IMR-90 (cell line): ENCODE measurements around the gene TNN. TPM values are rescaled to one million over a fixed set of nuclear protein-coding genes. Genes with fewer than 3 reads are reported as not detected.

Experiments
- ATAC-seq: fragments of 200-7000 bp; cut with Tn5 transposase; 2 replicates; pipeline ENCODE4 v1.9.1; 2020; ENCODE audit warnings: low read depth, mild to moderate bottlenecking, moderate library complexity
- BruUV-seq: library from RNA; stranded (reverse); fragments of 400-500 nt; replicated peaks from 2 replicates; lab custom pipeline; 2021; lab: Mats Ljungman, UMichigan
- CTCF ChIA-PET: fragments of 300-600 bp; formaldehyde crosslinking; extraction: SDS; loops from one replicate; lab custom pipeline; 2021; ENCODE audit warnings: antibody characterized with exemption; lab: Yijun Ruan, JAX
- POLR2A ChIA-PET: fragments of 300-600 bp; sonication (Branson Sonifier 250); formaldehyde crosslinking; loops from one replicate; lab custom pipeline; 2022; ENCODE audit warnings: antibody characterized with exemption; ENCODE audit not compliant: unreplicated experiment; lab: Charles Lee
- DNase-seq: peaks from one replicate; pipeline ENCODE4 v3.0.0; 2013
- H2AFZ ChIP-seq: replicated peaks from 2 replicates; pipeline ENCODE3; 2013; ENCODE audit warnings: low read length, mild to moderate bottlenecking; ENCODE audit not compliant: poor library complexity
- H2AK5ac ChIP-seq: 2 replicates; pipeline ENCODE4 v1.6.1; 2013; ENCODE audit warnings: low read depth, low read length, inconsistent platforms
- H2AK9ac ChIP-seq: replicated peaks from 2 replicates; pipeline ENCODE3; 2013; ENCODE audit warnings: mild to moderate bottlenecking, low read depth, low read length, moderate library complexity; ENCODE audit not compliant: poor library complexity
- H2BK120ac ChIP-seq: 2 replicates; pipeline ENCODE4 v1.6.1; 2013; ENCODE audit warnings: low read depth, low read length, inconsistent platforms
- H2BK15ac ChIP-seq: 3 replicates; pipeline ENCODE4 v1.6.1; 2013; ENCODE audit warnings: low read depth, low read length, inconsistent platforms
- H2BK20ac ChIP-seq: 2 replicates; pipeline ENCODE4 v1.6.1; 2013; ENCODE audit warnings: low read depth, mild to moderate bottlenecking, inconsistent platforms, low read length, moderate library complexity
- H2BK5ac ChIP-seq: 2 replicates; pipeline ENCODE4 v1.6.1; 2013; ENCODE audit warnings: mild to moderate bottlenecking, low read depth, low read length, inconsistent platforms; ENCODE audit not compliant: poor library complexity, severe bottlenecking
- H3K14ac ChIP-seq: replicated peaks from 2 replicates; pipeline ENCODE4 v1.6.1; 2013; ENCODE audit warnings: low read depth, low read length, inconsistent platforms
- H3K18ac ChIP-seq: 2 replicates; pipeline ENCODE4 v1.6.1; 2013; ENCODE audit warnings: low read depth, low read length, control low read depth
- H3K23ac ChIP-seq: 2 replicates; pipeline ENCODE4 v1.6.1; 2013; ENCODE audit warnings: low read depth, low read length, inconsistent platforms
- H3K27ac ChIP-seq: 2 replicates; pipeline ENCODE4 v1.5.1; 2013; ENCODE audit warnings: mild to moderate bottlenecking, control low read depth, low read length; ENCODE audit not compliant: insufficient read depth
- H3K27me3 ChIP-seq: 2 replicates; pipeline ENCODE4 v1.6.1; 2013; ENCODE audit warnings: low read length; ENCODE audit not compliant: control insufficient read depth, insufficient read depth
- H3K36me3 ChIP-seq: 2 replicates; pipeline ENCODE4 v1.6.1; 2013; ENCODE audit warnings: low read length, mixed read lengths; ENCODE audit not compliant: control insufficient read depth, insufficient read depth
- H3K4ac ChIP-seq: 2 replicates; pipeline ENCODE4 v1.6.1; 2013; ENCODE audit warnings: low read depth, low read length, inconsistent platforms
- H3K4me1 ChIP-seq: 2 replicates; pipeline ENCODE4 v1.6.1; 2013; ENCODE audit warnings: low read length, mixed read lengths; ENCODE audit not compliant: control insufficient read depth, insufficient read depth
- H3K4me2 ChIP-seq: 2 replicates; pipeline ENCODE4 v1.6.1; 2013; ENCODE audit warnings: low read depth, mild to moderate bottlenecking, control low read depth, low read length, moderate library complexity
- H3K4me3 ChIP-seq: 2 replicates; pipeline ENCODE4 v1.5.1; 2013; ENCODE audit warnings: low read depth, mild to moderate bottlenecking, control low read depth, low read length, moderate library complexity; ENCODE audit not compliant: insufficient read depth
- H3K56ac ChIP-seq: 2 replicates; pipeline ENCODE4 v1.6.1; 2013; ENCODE audit warnings: low read length, inconsistent platforms; ENCODE audit not compliant: insufficient read depth; ENCODE audit errors: extremely low read depth
- H3K79me1 ChIP-seq, 2 experiments: 2 replicates each; pipeline ENCODE4 v1.6.1; 2013; ENCODE audit warnings: low read length in 2 of 2, inconsistent platforms in 1 of 2, low read depth in 1 of 2
- H3K9ac ChIP-seq: 2 replicates; pipeline ENCODE4 v1.6.1; 2013; ENCODE audit warnings: low read depth, low read length, control low read depth
- H3K9me1 ChIP-seq: 2 replicates; pipeline ENCODE4 v1.6.1; 2013; ENCODE audit warnings: low read length, inconsistent platforms; ENCODE audit not compliant: insufficient read depth
- H3K9me3 ChIP-seq: 2 replicates; pipeline ENCODE4 v1.6.1; 2013; ENCODE audit warnings: low read length; ENCODE audit not compliant: control insufficient read depth, insufficient read depth
- H4K20me1 ChIP-seq: 2 replicates; pipeline ENCODE4 v1.6.1; 2013; ENCODE audit warnings: low read length, inconsistent platforms; ENCODE audit not compliant: insufficient read depth
- H4K5ac ChIP-seq: 2 replicates; pipeline ENCODE4 v1.6.1; 2013; ENCODE audit warnings: mild to moderate bottlenecking, low read depth, low read length, control low read depth
- H4K8ac ChIP-seq, 2 experiments: 2 replicates each; pipeline ENCODE4 v1.6.1; 2013; ENCODE audit warnings: low read depth in 2 of 2, low read length in 2 of 2, control low read depth in 1 of 2, inconsistent platforms in 1 of 2
- H4K91ac ChIP-seq: 2 replicates; pipeline ENCODE4 v1.6.1; 2013; ENCODE audit warnings: low read depth, low read length, inconsistent platforms; ENCODE audit not compliant: insufficient read depth
- BHLHE40 ChIP-seq: fragments of 150-350 bp; IDR thresholded peaks from 2 replicates; pipeline ENCODE4 v1.6.1; 2016; ENCODE audit warnings: mild to moderate bottlenecking, low read depth, low read length
- CEBPB ChIP-seq: IDR thresholded peaks from 2 replicates; pipeline ENCODE4 v1.6.1; 2012; ENCODE audit warnings: low read depth, low read length, improper control_type of control experiment
- CHD1 ChIP-seq: IDR thresholded peaks from 2 replicates; pipeline ENCODE4 v1.6.1; 2012; ENCODE audit warnings: low read depth, low read length, improper control_type of control experiment
- FOS ChIP-seq: fragments of 150-350 bp; IDR thresholded peaks from 2 replicates; pipeline ENCODE4 v1.6.1; 2016; ENCODE audit warnings: low read depth, low read length
- MAFK ChIP-seq: IDR thresholded peaks from 2 replicates; pipeline ENCODE4 v1.6.1; 2012; ENCODE audit warnings: low read depth, low read length, improper control_type of control experiment
- MAZ ChIP-seq: IDR thresholded peaks from 2 replicates; pipeline ENCODE4 v1.6.1; 2012; ENCODE audit warnings: low read depth, mild to moderate bottlenecking, low read length, improper control_type of control experiment, moderate library complexity, borderline replicate concordance
- MXI1 ChIP-seq: IDR thresholded peaks from 2 replicates; pipeline ENCODE4 v1.6.1; 2012; ENCODE audit warnings: low read depth, mild to moderate bottlenecking, low read length, moderate library complexity, borderline replicate concordance
- NFE2L2 ChIP-seq: fragments of 150-350 bp; IDR thresholded peaks from 2 replicates; pipeline ENCODE4 v1.6.1; 2016; ENCODE audit warnings: low read depth, mild to moderate bottlenecking, low read length
- POLR2A ChIP-seq: IDR thresholded peaks from 2 replicates; pipeline ENCODE4 v1.6.1; 2012; ENCODE audit warnings: mild to moderate bottlenecking, low read depth, low read length
- RAD21 ChIP-seq: IDR thresholded peaks from 2 replicates; pipeline ENCODE4 v1.6.1; 2012; ENCODE audit warnings: low read length, improper control_type of control experiment
- RCOR1 ChIP-seq: IDR thresholded peaks from 2 replicates; pipeline ENCODE4 v1.6.1; 2012; ENCODE audit warnings: mild to moderate bottlenecking, low read length, improper control_type of control experiment; ENCODE audit not compliant: insufficient replicate concordance
- RFX5 ChIP-seq: IDR thresholded peaks from 2 replicates; pipeline ENCODE4 v1.8.0; 2012; ENCODE audit warnings: low read depth, mild to moderate bottlenecking, low read length, moderate library complexity
- SMC3 ChIP-seq: fragments of 150-350 bp; IDR thresholded peaks from 2 replicates; pipeline ENCODE4 v1.6.1; 2016; ENCODE audit warnings: low read depth, mild to moderate bottlenecking, antibody characterized with exemption, low read length, moderate library complexity
- WGBS, 2 experiments: methylation state at CpG; one replicate each; pipeline versions ENCODE4 v1.1.5 to v1.1.7; 2013; ENCODE audit warnings: missing lambda C conversion rate in 2 of 2; ENCODE audit not compliant: insufficient read length in 1 of 2; ENCODE audit errors: extremely low coverage in 2 of 2; 5-methylcytosine and 5-hydroxymethylcytosine counted together
- dilution Hi-C: fragments of 300-500 bp; cut with HindIII; formaldehyde crosslinking; loops from one replicate; pipeline ENCODE4 v1.14.3; 2018; ENCODE audit warnings: low sequenced_read_pairs; ENCODE audit not compliant: unreplicated experiment
- in situ Hi-C: fragments of 300-500 bp; cut with MboI; formaldehyde crosslinking; loops from 3 replicates; pipeline ENCODE4 v1.14.3; 2019; ENCODE audit warnings: low sequenced_read_pairs, inconsistent platforms, mixed read lengths
- intact Hi-C: fragments of 100-400 bp; cut with micrococcal nuclease; formaldehyde crosslinking; loops from 2 replicates; pipeline ENCODE4 v1.10.0; 2022
- polyA plus RNA-seq, 3 experiments: library from polyadenylated mRNA; depleted of rRNA; stranded (reverse); fragments of >200 nt; gene quantifications; 2 replicates each; pipeline ENCODE4 v1.2.3, GENCODE V29; 2012; ENCODE audit warnings: low replicate concordance in 1 of 3
- total RNA-seq: library from RNA; depleted of rRNA; stranded (reverse); fragments of >200 nt; gene quantifications from 2 replicates; pipeline ENCODE4 v1.2.3, GENCODE V29; 2012
- TF ChIP-seq, protein P1 (sequence below): fragments of 150-350 bp; IDR thresholded peaks from 2 replicates; pipeline ENCODE4 v1.6.1; 2016; ENCODE audit warnings: low read depth, mild to moderate bottlenecking, low read length, moderate library complexity, borderline replicate concordance
- TF ChIP-seq, protein P2 (sequence below): fragments of 150-350 bp; IDR thresholded peaks from 2 replicates; pipeline ENCODE4 v1.6.1; 2017; ENCODE audit warnings: mild to moderate bottlenecking, antibody characterized with exemption, low read length, low read depth
- TF ChIP-seq, protein P3 (sequence below): conservative IDR thresholded peaks from 2 replicates; pipeline ENCODE4 v1.5.1; 2012; ENCODE audit warnings: mild to moderate bottlenecking, low read depth, low read length, improper control_type of control experiment

TNN gene
- total and polyA plus RNA-seq, 2 of the 4 experiments (the other 2 are of a cell fraction), result not detected

DNA sequence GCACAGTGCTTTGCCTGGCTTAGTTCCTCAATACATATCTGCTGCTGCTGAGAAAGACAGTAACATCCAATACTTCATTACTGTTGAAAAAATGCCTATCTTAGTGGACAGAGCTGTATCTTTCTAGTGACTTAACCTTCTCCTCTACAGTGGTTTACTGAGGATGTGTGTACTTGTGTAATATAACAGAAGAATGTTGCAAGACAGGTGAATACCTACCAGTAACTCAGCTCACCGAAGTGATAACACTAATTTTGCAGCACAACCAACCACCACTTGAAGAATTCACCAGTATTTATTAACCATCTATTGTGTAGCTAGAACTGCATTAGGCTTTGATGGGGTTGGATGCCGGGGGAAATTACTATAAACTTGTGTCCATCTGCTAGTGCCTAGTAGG lies 16.6 kb upstream of the TNN start:
- no peak overlapping the region for H2AK9ac ChIP-seq
- intact Hi-C loops, result no loop called here
- no TSS peak for BruUV-seq

More for the DNA sequence above, 16.6 kb upstream of the TNN start:
- H3K9me3 ChIP-seq, result no peaks in the 10 kb centered on the region
- in situ Hi-C loops (no loop called here), dilution Hi-C loops (no loop called here)
- ATAC-seq, result no peak
- no peak overlapping the region for H3K23ac ChIP-seq
- H3K14ac ChIP-seq, result no peak overlapping the region
- TF ChIP-seq, protein P1, sequence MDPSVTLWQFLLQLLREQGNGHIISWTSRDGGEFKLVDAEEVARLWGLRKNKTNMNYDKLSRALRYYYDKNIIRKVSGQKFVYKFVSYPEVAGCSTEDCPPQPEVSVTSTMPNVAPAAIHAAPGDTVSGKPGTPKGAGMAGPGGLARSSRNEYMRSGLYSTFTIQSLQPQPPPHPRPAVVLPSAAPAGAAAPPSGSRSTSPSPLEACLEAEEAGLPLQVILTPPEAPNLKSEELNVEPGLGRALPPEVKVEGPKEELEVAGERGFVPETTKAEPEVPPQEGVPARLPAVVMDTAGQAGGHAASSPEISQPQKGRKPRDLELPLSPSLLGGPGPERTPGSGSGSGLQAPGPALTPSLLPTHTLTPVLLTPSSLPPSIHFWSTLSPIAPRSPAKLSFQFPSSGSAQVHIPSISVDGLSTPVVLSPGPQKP, result no peak
- TF ChIP-seq RCOR1 (no peak), RAD21 (no peak), CHD1 (no peak), MAZ (no peak), MXI1 (no peak), NFE2L2 (no peak), POLR2A (no peak), BHLHE40 (no peak), CEBPB (no peak), MAFK (no peak), FOS (no peak), RFX5 (no peak), SMC3 (no peak)
- TF ChIP-seq, protein P2, sequence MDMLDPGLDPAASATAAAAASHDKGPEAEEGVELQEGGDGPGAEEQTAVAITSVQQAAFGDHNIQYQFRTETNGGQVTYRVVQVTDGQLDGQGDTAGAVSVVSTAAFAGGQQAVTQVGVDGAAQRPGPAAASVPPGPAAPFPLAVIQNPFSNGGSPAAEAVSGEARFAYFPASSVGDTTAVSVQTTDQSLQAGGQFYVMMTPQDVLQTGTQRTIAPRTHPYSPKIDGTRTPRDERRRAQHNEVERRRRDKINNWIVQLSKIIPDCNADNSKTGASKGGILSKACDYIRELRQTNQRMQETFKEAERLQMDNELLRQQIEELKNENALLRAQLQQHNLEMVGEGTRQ, result no peak
- TF ChIP-seq, protein P3, sequence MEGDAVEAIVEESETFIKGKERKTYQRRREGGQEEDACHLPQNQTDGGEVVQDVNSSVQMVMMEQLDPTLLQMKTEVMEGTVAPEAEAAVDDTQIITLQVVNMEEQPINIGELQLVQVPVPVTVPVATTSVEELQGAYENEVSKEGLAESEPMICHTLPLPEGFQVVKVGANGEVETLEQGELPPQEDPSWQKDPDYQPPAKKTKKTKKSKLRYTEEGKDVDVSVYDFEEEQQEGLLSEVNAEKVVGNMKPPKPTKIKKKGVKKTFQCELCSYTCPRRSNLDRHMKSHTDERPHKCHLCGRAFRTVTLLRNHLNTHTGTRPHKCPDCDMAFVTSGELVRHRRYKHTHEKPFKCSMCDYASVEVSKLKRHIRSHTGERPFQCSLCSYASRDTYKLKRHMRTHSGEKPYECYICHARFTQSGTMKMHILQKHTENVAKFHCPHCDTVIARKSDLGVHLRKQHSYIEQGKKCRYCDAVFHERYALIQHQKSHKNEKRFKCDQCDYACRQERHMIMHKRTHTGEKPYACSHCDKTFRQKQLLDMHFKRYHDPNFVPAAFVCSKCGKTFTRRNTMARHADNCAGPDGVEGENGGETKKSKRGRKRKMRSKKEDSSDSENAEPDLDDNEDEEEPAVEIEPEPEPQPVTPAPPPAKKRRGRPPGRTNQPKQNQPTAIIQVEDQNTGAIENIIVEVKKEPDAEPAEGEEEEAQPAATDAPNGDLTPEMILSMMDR, result no peak
- no peaks in the 10 kb centered on the region for H3K36me3 ChIP-seq
- H4K91ac ChIP-seq, result no peak overlapping the region
- no peak overlapping the region for H3K18ac ChIP-seq
- H3K4me2 ChIP-seq, result no peak overlapping the region
- no peak overlapping the region for H3K4ac ChIP-seq
- H3K9ac ChIP-seq, result no peak overlapping the region
- H2BK5ac ChIP-seq, result no peak overlapping the region
- no peaks in the 10 kb centered on the region for H3K27me3 ChIP-seq
- DNase-seq, result no peak
- POLR2A ChIA-PET, result no interaction called here
- H4K5ac ChIP-seq, result no peak overlapping the region
- H3K56ac ChIP-seq, result no peak overlapping the region
- no peak overlapping the region for H3K4me3 ChIP-seq
- no peaks in the 10 kb centered on the region for H3K4me1 ChIP-seq
- no peak overlapping the region for H4K8ac ChIP-seq
- no CpG with 5 or more reads among the region's 2 CpGs for WGBS, 2 experiments
- H2BK20ac ChIP-seq, result no peak overlapping the region
- H3K79me1 ChIP-seq, result no peaks in the 10 kb centered on the region
- CTCF ChIA-PET, result interaction anchor here (0.6 kb wide), 1 partner anchor 11 kb away, joined by 4 read pairs; no protein-coding TSS in a partner anchor
- H3K9me1 ChIP-seq, result no peaks in the 10 kb centered on the region
- H2AFZ ChIP-seq, result no peak overlapping the region
- no peak overlapping the region for H2AK5ac ChIP-seq
- no peak overlapping the region for H2BK15ac ChIP-seq
- no peak overlapping the region for H3K27ac ChIP-seq
- no peaks in the 10 kb centered on the region for H4K20me1 ChIP-seq
- no peak overlapping the region for H2BK120ac ChIP-seq
